ENCODE results near the gene DHRS1.

The DHRS1 gene

DNA sequence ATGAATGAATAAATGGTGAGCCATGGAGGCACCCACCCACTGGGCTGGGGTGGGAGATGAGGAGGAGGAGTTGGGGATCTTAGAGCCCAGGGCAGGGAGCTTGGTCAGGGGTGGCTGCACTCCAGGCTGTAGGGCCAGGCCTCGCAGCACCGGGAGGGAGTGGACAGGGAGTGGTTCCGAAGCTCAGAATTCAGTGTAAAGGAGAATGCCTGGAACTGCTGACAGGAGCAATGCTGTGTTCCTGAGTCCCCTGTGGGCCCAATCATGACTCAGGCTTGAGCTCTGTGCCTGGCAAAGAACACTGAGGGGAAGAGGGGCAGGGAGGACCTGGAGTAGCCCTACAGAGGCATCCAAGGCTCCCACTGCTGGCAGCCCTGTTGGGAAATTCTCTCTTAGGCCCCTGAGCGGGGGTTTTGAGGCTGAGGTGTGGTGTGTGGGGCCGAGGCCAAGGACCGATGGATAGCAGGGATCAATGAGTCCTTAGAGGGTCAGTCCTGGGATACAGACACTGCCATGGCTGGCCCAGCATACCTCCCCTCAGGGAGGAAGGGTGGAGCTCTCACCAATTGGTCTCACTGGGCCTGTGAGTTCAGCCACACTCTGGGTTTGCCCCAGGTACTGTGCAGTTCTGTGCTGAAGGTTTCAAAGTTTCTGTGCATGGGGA lies 18.7 kb downstream of the DHRS1 start:
- no peak for DNase-seq

DNA sequence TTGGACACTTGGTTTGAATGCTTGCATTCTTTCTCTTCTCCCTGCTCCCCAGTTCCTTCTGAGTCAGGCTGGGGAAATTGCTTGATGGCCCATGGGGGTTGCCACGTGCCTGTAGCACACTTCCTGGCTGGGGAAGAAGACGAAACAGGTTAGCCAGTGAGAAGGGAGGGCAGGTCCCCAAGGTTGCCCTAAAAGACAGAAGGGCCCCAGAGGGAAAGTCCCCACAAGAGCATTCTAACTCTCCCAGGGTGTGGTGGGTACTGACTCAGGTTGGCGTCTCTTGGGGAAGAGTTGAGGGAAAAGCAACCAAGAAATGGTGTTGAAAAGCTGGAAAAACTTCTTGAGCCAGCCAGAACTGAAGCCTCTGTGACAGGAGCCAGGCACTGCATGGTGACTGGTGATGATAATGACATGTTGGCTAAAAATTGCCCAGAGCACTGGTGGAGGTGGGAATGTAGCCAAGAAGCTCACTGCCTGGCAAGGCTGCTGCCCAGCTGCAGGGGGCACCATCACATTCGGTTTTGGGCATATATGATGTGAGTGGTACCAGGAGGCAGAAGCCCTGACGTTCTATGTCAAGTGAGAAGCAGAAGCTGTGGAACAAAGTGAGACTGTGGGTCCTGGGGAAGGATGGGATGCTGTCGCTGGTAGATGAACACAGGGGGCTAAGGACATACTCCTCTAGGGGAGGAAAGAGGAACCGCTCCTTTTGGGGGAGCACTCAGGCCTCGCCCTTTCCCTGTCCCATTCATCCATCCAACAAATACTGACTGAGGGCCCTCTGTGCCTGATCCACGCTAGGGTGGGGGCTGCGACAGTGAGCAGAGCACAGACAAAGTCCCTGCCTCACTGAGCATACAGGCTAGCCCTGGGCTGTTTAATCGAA lies 20.0 kb downstream of the DHRS1 start:
- DNase-seq = peak; percentile 61

DNA sequence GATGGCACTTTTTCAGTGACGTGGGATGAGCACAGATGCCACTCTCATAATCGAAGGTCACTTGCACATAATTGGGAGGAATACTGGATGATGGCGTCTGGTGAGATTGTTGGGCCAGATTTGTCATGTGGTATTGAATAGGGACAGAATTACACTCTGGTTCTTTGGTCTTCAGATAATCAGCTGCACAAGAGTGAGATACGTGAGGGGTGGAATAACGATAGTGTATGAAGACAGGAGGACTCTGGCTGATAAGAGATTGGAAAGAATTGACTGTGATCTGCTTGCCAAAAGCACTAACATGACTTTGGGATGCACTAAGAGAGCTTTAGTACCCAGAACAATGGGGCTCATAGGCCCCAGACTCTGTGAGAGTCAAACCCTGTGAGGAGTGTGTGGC lies 21.2 kb downstream of the DHRS1 start:
- no peak for DNase-seq

DNA sequence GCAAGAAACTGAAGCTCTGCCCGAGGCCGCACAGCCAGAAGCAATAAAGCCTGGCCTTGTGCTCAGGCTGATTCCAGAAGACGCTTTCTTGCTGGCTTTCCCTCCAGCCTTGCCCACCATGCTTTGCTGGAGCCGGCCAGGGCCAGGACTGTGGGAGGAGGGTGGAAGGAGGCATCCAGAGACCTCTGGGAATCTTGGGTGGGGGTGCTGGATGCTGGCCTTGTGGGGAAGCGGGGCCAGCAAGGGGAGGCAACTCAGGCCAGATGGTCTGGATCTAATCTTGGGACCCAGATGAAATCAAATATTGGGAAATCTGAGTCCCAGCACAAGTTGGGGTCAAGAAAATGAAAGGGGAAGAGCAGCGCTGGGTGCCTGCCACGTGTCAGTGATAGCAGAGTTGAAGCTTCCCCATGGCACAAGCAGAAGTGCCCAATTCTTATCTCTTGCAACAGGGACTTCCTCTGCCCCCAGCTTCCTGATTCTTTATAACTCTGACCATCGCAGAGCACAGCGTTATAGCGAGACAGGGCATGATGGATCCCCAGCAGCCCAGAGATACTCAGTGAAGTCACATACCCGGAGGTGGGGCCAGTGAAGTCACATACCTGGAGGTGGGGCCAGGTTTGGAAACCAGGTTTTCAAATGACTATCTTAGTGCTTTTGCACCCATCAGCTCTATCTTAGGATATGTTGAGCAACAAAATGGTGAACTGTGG lies 21.8 kb downstream of the DHRS1 start:
- DNase-seq = no peak

DNA sequence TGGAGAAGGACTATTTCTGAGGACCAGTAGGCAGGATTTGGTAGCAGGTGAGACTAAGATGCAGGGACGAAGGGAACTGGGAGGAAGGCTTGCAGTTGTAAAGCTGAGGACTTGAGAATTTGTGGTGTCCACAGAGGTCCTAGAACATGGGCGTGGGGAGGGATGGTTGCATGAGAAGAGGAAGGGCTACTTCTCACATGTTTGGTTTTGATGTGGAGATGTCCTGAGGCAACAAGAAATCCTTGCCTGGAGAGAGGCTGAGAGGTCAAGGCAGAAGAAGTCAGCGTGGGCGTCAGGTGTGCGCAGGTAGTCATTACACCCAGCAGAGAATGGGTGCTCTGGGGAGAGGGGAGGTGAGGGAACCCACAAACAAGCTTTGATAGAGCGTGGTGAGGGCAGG lies 22.5 kb downstream of the DHRS1 start:
- DNase-seq = no peak

DNA sequence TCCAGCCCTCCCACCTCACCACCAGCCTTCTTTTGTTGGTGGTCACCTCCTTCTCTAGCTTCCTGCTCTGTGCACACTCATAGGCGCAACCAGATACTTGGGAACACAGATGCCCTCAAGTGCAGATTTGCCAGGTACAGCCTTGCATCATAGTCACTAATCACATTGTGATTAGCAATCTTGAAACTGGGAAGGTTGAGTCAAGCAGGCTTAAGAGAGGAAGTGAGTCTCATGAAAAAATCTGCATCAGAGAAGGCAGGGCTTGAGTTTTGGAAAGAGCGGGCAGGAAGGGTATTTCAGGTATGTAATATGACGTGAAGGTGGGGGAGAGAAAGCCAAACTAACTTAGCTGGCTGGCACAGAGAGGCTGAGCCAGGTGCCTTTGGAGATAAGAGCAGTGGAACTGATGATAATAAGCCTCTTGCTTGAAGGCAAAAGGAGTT lies 25.5 kb downstream of the DHRS1 start:
- no peak for DNase-seq

DNA sequence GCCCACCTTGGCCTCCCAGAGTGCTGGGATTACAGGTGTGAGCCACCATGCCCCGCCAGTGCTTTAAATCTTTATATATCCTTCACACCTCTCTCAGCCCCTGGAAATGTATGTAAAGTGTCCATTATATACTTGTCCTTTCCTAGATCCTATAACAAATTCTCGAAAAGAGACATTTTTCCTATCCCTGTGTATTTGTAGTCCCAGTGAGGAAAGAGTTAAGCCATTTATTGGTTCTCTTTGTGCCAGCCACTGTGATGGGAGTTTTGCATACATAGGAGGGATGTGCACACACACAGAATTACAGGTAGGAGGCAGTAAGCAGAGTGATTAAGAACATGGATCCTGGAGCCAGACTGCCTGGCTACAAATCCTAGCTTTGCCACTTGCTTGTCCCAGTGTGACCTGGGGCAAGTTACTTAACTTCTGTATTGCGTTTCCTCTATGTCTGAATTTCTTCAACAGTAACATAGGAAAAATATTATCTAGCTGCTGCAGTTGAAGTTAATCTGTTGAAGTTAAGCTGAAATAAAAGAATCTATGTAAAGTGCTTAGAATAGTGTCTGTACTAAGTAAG lies 26.1 kb downstream of the DHRS1 start:
- peak; percentile 5 for DNase-seq

DNA sequence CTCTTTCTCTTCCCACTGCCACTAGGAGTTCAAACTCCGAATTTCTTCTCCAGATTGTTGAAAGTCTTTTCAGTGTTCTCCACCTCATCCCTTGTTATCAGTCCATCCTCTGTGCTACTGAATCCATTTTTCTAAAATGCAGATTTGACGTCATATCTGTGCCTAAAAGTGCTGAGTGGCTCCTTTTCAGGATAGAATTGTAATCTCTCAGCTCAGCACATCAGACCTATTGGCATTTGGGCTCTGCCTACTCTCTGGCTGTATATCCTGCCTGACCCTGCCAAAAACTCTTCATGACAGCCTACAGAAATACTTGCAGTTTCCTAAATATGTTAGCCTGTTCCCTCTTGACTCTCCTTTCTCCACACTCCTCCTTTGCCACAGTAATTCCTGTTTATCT lies 27.1 kb downstream of the DHRS1 start:
- no peak for DNase-seq

DNA sequence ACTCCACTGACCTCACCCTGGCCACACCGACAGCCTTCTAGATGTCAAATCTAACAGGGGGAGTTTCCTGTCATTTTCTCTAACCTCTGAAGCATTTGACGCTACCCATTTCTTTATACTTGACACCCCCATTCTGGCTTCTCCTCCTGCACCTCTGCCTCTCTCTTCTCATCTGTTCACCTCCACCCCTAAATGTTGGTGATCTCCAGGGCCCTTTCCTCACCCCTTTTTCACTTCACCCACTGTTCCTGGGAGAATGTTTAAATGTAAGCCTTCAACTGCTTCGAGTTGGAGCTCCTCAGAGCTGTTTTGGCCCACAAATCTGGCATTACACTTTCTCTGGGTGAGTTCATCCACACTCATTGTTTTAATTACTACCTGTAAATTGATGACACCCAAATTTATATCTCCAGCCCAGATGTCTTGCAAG lies 27.7 kb downstream of the DHRS1 start:
- no peak for DNase-seq

DNA sequence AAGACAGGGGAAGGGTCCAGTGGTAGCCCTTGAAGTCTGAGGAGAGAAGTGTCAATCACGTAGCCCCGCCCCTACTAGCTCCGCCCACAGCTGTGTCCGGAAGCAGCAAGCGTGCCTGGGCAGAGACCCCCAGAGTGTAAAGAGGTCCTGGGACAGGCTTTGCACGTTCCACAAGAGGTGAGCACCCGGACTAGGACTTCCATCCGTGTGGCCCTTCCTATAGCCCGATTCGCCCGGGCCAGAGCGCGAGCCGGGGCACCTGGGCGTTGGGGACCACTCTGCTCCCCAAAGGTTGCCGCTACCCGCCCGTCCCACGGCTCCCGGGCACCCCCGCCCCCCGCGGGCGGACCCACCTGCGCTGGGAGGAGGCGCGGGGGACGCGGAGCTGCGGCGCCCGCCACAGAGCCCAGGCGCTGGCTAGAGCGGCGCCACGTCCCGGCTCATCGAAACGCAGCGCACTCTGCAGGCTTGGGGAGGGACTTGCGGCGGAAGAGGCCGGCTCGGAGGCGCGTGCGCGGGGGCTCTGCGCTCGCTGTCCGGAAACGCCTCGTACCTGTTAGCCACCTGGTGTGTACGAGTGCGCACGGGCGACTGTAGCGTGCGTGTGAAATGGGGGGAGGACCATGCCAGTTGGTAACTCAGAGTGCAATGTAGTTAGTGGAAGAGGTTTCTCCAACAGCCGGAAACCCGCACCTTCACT lies 28.3 kb downstream of the DHRS1 start, which contains the start of gene RABGGTA:
RABGGTA (minus strand) TSS at position 464 of the 700 bp plus-strand sequence. CDS start 482 bp downstream, outside the sequence.
- DNase-seq = peak; percentile 83

DNA sequence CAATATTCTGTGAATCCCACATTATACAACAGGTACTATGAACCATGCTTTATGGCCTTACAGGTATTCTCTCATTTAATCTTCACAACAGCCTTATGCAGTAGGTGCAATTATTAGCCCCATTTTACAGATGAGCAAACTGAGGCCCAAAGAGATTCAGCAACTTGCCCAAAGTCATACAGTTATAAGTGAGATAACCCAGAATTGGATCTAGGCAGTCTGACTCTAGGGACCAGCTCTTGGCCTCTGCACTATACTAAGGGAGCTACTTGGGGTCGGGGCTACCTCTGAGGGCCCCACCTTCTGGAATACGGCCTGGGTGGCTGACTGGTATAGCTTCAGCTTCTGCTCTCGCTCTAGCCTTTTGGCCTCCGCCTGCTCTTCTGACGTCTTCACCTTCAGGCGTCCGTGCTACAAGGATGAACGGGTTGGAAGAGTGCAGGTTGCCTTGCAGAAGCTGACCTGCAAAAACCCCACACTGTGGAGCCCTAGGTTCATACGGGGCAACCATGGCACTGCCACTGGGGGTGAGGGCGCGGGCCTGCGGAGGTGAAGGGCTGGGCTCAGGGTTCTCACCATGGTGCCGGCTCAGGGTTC lies 28.9 kb downstream of the DHRS1 start:
- DNase-seq = peak; percentile 50

DNA sequence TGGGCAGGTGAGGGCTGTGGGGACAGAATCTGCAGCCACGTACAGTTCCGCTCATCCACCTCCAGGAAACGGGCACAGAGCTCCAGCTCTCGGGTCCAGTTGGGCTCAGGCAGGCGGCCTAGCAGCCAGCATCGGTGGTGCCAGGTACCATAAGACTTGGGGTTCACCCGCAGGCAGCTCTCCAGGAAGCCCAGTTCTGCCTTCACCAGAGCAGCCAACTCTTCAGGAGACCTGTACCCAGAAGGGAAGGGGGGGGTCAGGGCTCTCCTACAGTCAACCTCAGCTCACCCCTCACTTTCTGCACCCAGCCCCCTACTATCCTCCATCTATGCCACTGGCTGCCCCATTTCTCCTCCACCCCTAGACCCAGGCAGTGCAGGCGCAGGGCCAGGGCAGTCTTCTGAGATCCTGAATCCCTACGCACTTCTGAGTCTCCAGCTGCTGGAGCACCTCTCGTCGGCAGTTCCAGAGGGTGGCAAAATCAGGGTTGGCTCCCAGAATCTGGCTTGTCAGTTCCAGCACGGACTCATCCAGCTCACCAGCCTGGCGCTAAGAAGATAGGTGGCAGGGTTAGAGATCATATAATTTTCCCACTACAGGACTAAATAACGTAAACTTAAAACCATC lies 29.6 kb downstream of the DHRS1 start:
- DNase-seq = no peak

DNA sequence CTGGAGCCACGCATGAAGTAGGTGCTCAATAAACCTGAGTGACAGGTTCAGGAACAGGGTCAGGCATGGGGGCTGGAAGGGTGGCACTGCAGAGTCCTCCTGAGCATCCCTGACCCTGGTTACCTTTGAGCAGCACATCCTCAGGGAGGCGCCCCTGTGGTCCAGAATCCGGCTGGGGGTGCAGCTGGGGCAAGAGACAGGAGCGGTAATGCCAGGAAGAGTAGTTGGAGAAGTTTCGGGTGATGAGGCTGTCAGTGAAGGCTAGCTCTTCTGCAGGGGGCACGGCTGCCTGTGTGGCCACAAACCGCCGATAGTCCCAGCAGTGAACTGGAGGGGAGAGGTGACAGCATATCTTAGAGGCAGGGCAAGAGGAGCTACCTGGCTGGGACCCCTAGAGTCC lies 30.2 kb downstream of the DHRS1 start:
- DNase-seq = no peak

DNA sequence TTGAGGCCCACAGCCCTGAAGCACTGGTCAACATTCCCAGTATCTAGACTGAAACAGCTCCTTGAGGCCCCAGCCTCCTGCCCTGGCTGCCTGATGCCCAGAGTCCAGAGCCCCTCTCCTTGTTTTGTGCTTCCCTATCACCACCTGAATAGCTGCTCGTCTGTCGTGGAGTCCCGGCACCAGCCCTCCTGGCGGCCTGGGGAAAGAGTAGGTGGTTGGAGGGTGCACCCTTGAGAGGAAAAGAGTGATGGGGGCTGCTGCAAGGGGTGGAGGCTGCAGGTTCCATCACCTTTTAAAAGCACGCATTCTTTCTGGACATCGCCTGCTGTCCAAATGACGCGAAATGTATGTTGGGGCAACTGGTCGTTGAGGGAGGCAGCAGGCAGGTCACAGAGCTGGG lies 31.4 kb downstream of the DHRS1 start:
- DNase-seq = no peak

DNA sequence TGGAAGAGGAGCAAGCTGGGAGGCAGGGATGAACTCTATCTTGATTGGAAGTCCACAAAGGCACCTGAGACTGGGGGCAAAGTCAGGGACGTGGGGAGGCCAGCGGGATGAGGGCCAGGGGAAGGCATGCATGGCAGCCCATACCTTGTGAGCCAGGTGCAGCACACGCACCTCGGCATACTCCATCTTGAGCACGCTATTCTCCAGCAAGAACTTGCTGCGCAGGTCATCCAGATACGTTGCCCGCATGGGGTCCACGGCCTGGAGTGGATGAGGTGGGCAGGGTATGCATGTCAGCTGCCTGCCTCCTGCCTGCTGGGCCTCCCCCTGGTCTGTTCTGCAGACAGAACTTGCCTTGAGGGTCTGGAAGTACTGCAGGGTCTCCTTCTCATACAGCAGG lies 32.1 kb downstream of the DHRS1 start:
- DNase-seq = no peak

DNA sequence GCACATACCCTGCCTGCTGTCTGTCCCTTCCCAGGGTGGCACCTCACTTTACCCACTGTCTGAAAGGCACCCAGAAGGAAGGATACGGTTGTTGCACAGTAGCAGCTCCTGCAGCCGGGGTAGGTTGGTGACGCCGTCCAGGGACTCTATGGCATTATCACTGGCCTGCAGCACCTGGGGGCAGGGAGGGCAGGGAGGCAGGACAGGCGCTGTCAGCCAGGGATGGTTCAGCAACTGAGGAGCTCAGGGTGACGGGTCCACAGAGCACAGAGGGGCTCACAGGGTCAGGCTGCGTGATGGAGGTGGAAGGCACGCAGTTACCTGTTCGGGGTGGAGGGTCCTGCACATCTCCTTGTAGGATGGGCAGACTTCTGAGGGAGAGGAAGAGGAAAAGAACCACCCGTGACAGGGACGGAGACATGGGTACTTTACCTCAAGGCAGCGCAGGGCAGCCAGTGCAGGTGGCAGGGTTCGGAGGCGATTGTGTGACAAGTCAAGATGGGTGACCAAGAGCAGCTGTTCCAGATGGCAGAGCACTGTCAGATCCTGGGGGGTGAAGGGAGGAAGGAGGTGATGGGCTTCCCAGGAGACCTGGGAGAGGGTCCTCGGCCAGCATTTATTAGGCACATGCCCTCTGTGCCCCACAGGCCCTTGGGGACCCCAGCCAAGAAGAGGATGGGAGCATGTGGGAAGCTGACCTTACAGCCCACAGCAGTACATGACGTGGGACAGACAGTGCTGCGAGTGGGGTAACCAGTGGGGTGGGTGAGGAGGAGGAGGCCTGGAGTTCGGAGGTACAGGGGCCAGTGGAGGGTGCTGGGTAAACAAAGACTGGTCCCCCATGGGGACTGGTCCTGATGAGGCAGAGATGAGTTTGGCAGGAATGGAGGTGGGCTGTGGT lies 33.0 kb downstream of the DHRS1 start:
- no peak for DNase-seq

DNA sequence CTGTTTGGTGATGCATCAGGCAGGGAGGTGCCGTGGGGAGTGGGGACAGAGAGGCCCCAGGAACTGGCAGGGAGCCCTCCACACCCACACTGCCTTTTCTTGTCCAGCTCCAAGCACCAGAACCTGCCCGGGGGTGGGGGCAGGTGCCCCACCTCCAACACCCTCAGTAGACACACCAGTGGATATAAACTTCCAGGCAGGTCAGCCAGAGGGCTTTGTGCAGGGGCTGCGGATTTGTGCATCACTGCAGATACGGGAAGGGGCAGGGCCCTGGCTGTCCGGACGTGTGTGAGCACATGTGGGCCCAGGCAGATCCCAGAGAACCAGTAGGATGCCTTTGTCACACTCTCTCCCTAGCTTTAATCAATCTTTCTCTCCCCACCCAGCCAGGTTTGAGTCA lies 35.3 kb downstream of the DHRS1 start:
- DNase-seq = no peak

DNA sequence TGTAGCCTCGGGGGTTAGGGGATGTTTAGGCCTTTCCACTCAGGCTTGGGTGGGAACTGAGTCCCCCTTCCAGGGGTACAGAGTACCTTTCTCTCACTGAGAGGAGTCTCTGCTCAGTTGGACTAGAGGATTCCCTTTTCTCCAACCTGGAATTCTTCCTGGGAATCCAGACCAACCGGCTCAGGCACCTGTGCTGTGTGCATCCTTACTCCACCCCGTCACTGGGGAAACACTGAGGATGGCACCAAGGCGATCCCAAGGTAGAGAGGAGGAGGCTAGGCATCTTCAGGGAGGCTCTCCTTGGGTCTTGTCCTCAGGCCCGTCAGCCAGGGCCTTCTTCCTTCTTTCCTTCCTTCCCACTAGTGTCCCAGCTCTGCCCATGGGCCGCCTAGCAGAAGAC lies 35.7 kb downstream of the DHRS1 start:
- no peak for DNase-seq

DNA sequence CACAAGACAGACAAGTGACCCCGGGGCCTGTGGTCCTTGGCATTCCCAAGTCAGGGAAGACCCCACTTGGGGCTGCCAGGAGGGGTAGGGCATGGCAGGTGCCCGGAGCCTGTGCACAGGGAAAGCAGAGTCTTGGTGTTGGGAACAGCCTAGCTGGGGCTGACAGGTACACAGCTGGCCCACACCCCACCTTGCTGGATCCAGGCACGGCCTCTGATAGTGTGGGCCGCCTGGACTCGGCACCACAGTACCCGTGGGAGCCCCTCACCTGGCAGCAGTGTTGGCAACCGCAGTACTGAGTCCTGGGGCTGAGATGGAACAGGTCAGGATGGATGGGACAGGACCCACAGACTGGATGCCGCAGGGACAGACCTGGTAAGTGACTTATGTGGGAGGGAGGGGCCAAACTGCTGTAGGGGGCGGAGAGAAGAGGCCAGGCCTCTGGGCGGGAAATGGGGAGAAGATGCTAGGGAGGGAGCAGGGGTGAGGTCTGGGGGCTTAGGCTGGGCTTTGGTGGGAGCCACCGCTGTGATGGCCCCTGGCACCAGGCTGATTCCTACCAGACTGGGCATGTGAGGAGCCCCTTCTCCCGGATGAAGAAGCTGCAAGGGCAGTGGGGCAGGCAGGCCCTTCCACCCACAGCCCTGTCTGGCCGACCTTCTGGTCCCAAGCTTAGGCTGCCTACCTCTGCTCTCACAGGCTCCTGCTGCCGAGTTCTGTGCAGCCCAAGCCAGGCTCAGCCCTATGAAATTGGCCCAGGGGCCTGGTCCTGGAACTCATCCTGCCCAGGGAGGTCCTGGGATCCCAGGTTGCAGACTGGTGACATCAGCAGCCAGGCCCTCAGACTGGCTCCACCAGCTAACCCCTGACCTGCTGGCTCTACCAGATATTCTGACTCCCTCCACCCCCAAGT lies 36.5 kb downstream of the DHRS1 start, which contains the start of gene TGM1:
TGM1 (minus strand) TSS at position 357 of the 913 bp plus-strand sequence. CDS start 825 bp downstream, outside the sequence.
- no peak for DNase-seq

Data from NCI-H1694 treated with DMSO at 0.1 percent for 48 hours (cell line).